HTR-8/SVneo (cell line): ENCODE results near the gene PRM2.
A peak's percentile ranks its signal among the peaks of the same experiment; 100 is the strongest.

Experiments used
- DNase-seq: peaks from one replicate; pipeline ENCODE4 v3.0.0; 2011; ENCODE audit warnings: low spot score, mixed read lengths; ENCODE audit not compliant: insufficient read length
- FAIRE-seq: peaks from 2 replicates; lab custom pipeline; 2011; peaks lifted over from hg19 to GRCh38; lab: Jason Lieb, UNC

The PRM2 gene

GRCh38 chr16:11268921-11269375 lies 7.3 kb downstream of the PRM2 start, which contains the start of gene TNP2:
Gene TNP2, minus strand, starts transcription at chr16:11269325. Its CDS starts 63 bp downstream, at chr16:11269262.
- no peak for FAIRE-seq
- DNase-seq, result no peak

- FAIRE-seq (no peak), DNase-seq (no peak)
These were observed 11.2 kb downstream of the PRM2 start for GRCh38 chr16:11265124-11265523.

GRCh38 chr16:11264155-11264832 lies 12.0 kb downstream of the PRM2 start:
- DNase-seq (no peak), FAIRE-seq (no peak)

- FAIRE-seq, result no peak
These were observed 12.5 kb downstream of the PRM2 start for GRCh38 chr16:11263737-11264136.

GRCh38 chr16:11262915-11263314 lies 13.4 kb downstream of the PRM2 start:
- FAIRE-seq (no peak), DNase-seq (no peak)

More at GRCh38 chr16:11263737-11264136, 12.5 kb downstream of the PRM2 start:
- no peak for DNase-seq

- DNase-seq, result no peak
- no peak for FAIRE-seq
These were observed 15.7 kb downstream of the PRM2 start for GRCh38 chr16:11260596-11260966.

GRCh38 chr16:11259655-11260595 lies 16.4 kb downstream of the PRM2 start:
- FAIRE-seq (no peak), DNase-seq (no peak)

GRCh38 chr16:11258553-11259492 lies 17.5 kb downstream of the PRM2 start:
- FAIRE-seq, result no peak
- no peak for DNase-seq

GRCh38 chr16:11257131-11257938 lies 18.9 kb downstream of the PRM2 start:
- FAIRE-seq (peak; percentile 55), DNase-seq (peak; percentile 87)

GRCh38 chr16:11256661-11257130 lies 19.6 kb downstream of the PRM2 start:
- DNase-seq (no peak), FAIRE-seq (no peak)

GRCh38 chr16:11255737-11256660 lies 20.3 kb downstream of the PRM2 start, which contains the start of gene SOCS1:
Gene SOCS1, minus strand, starts transcription at chr16:11256204. Its CDS starts 726 bp downstream, at chr16:11255478.
- FAIRE-seq (no peak), DNase-seq (peak; percentile 80)

- no peak for FAIRE-seq
These were observed 21.2 kb downstream of the PRM2 start for GRCh38 chr16:11254913-11255736.

GRCh38 chr16:11253995-11254912 lies 22.0 kb downstream of the PRM2 start:
- DNase-seq (no peak), FAIRE-seq (no peak)

More at GRCh38 chr16:11254913-11255736, 21.2 kb downstream of the PRM2 start:
- no peak for DNase-seq

GRCh38 chr16:11253009-11253994 lies 23.0 kb downstream of the PRM2 start:
- FAIRE-seq, result no peak
- no peak for DNase-seq

- DNase-seq (no peak), FAIRE-seq (no peak)
These were observed 23.8 kb downstream of the PRM2 start for GRCh38 chr16:11252482-11252931.
